Thoracic aorta (tissue), 2 donors: ENCODE data around the gene ARHGAP6. TPM values are rescaled to one million over a fixed set of nuclear protein-coding genes. Genes with fewer than 3 reads are reported as not detected.

Experiments
- ATAC-seq: fragments of 150-250 bp; one replicate; pipeline ENCODE4 v1.8.0; 2017; ENCODE audit warnings: low read depth; ENCODE audit not compliant: insufficient number of reproducible peaks, low FRiP score
- DNase-seq: peaks from one replicate; pipeline ENCODE4 v3.0.0-alpha.2; 2020; ENCODE audit warnings: low spot score
- H3K27ac ChIP-seq, 2 donors: fragments of 200-600 bp; sonication (generic); 1 replicate in 1 of 2; 2 replicates in 1 of 2; pipeline ENCODE4 v1.5.1; 2016; ENCODE audit warnings: mild to moderate bottlenecking in 2 of 2, moderate library complexity in 2 of 2
- H3K27me3 ChIP-seq: fragments of 200-600 bp; sonication (generic); replicated peaks from 2 replicates; pipeline ENCODE4 v1.6.0; 2016; ENCODE audit warnings: mild to moderate bottlenecking; ENCODE audit not compliant: insufficient read depth
- H3K36me3 ChIP-seq: fragments of 200-600 bp; sonication (generic); one replicate; pipeline ENCODE4 v1.5.1; 2016
- H3K4me1 ChIP-seq, 2 donors: fragments of 200-600 bp; sonication (generic); 1 replicate in 1 of 2; 2 replicates in 1 of 2; pipeline versions ENCODE4 v1.5.1 to v1.6.0; 2016; ENCODE audit warnings: low read depth in 2 of 2, mild to moderate bottlenecking in 1 of 2; ENCODE audit not compliant: control insufficient read depth in 1 of 2
- H3K4me3 ChIP-seq: fragments of 200-600 bp; sonication (generic); 2 replicates; pipeline ENCODE4 v1.5.1; 2016; ENCODE audit warnings: mild to moderate bottlenecking
- H3K9me3 ChIP-seq: fragments of 200-600 bp; sonication (generic); 2 replicates; pipeline ENCODE4 v1.5.1; 2016
- total RNA-seq, 2 donors: library from RNA; depleted of rRNA; stranded (reverse); fragments of >200 nt; gene quantifications; one replicate each; pipeline versions ENCODE4 v1.1.0 to v1.2.3, GENCODE V29; 2016
- TF ChIP-seq, protein P1 (sequence below): fragments of 200-600 bp; sonication (generic); IDR thresholded peaks from one replicate; pipeline ENCODE4 v1.5.1; 2019; ENCODE audit warnings: antibody characterized with exemption

ARHGAP6 gene
- total RNA-seq, 2 donors from 2014 or later, result 14.6 to 22.3 TPM

DNA sequence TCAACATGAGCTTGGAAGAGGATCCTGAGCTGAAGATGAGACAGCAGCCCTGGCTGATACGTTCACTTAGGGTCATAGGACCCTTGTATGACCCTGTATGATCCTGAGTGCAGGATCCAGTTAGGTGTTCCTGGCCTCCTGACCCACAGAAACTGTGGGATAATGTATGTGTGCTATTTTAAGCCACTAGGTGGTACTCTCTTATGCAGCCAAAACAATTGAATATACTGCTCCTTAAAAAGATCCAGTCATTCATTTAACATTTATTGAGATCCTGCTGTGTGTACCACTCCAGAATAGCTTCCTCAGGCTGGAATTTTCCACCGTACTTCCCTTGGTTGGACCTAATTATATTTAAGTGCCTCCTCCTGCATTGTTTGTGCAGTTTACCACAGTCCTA lies 205.4 kb downstream of the ARHGAP6 start:
- no peaks in the 10 kb centered on the region for H3K27me3 ChIP-seq
- peaks cover 6 to 20% of the 10 kb centered on the region in 2 donors for H3K4me1 ChIP-seq
- H3K36me3 ChIP-seq, result no peaks in the 10 kb centered on the region
- no peak overlapping the region for H3K27ac ChIP-seq
- no peak overlapping the region for H3K4me3 ChIP-seq
- no peak for ATAC-seq
- DNase-seq, result no peak
- H3K9me3 ChIP-seq, result no peaks in the 10 kb centered on the region
- TF ChIP-seq, protein P1, sequence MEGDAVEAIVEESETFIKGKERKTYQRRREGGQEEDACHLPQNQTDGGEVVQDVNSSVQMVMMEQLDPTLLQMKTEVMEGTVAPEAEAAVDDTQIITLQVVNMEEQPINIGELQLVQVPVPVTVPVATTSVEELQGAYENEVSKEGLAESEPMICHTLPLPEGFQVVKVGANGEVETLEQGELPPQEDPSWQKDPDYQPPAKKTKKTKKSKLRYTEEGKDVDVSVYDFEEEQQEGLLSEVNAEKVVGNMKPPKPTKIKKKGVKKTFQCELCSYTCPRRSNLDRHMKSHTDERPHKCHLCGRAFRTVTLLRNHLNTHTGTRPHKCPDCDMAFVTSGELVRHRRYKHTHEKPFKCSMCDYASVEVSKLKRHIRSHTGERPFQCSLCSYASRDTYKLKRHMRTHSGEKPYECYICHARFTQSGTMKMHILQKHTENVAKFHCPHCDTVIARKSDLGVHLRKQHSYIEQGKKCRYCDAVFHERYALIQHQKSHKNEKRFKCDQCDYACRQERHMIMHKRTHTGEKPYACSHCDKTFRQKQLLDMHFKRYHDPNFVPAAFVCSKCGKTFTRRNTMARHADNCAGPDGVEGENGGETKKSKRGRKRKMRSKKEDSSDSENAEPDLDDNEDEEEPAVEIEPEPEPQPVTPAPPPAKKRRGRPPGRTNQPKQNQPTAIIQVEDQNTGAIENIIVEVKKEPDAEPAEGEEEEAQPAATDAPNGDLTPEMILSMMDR, result no peak

DNA sequence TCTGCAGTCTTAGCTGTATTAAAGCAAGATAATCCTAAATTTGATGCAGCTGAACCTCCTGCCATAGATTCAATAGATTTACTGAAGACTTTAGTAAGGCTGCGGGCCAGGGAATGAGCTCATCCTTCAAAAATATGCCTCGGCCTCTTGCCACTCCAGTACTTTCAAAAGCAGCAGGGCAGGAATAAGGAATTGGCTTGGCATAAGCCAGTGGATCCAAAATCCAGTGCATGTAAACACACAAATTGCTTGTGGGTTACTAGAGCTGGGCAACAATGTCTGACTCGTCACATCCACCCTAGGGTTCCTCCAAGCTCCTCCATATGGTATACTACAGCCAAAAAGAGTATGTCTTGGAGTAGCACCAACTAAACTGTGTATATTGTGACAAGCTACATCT lies 207.6 kb downstream of the ARHGAP6 start:
- peaks cover 6 to 20% of the 10 kb centered on the region in 2 donors for H3K4me1 ChIP-seq
- peak overlapping the region in 1 of 2 donors; percentile 35 for H3K27ac ChIP-seq
- no peaks in the 10 kb centered on the region for H3K36me3 ChIP-seq
- H3K9me3 ChIP-seq, result no peaks in the 10 kb centered on the region
- no peaks in the 10 kb centered on the region for H3K27me3 ChIP-seq
- TF ChIP-seq, protein P1, result no peak
- no peak overlapping the region for H3K4me3 ChIP-seq
- ATAC-seq, result peak; percentile 69
- DNase-seq, result no peak

DNA sequence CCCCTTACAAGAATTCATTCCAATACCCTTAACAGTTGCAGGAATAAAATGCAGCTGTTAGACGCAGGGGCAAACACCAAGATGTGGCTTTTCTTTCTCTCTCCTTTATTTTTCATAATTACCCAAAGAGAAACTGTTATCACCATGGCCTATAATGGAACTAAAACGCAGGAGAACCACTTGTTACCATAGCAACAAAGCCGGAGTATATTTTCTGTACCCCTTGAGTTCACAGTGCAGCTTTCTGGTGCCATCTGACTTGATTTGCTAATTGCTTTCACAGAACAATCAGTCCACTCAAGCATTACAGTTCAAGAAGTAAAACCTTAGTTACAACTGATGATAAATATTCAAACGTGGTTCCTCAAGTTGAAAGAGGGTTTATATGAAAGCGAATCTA lies 214.6 kb downstream of the ARHGAP6 start:
- DNase-seq, result no peak
- TF ChIP-seq, protein P1, result no peak
- H3K27me3 ChIP-seq, result no peaks in the 10 kb centered on the region
- no peaks in the 10 kb centered on the region for H3K9me3 ChIP-seq
- no peak for ATAC-seq
- H3K36me3 ChIP-seq, result no peaks in the 10 kb centered on the region
- no peak overlapping the region for H3K4me3 ChIP-seq
- no peak overlapping the region for H3K27ac ChIP-seq
- H3K4me1 ChIP-seq, result peaks cover 0 to 27% of the 10 kb centered on the region in 2 donors

DNA sequence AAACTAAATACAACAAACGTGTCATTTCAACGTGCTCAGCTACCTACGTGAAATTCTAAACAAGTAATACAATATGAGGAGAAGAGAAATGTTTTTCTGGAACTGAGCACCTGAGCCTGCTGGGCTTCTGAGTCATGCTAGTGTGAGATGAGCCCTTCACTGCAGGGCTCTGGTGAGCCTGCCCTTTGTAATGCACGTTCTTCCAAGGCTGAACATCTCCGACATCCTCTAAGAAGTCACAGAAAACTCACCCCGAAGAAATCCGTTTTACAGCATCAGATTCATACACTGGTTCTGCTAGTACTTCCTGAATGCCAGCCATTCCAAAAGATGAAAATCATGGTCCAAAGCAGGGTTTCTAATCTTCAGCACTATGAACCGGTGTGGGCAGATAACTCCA lies 215.4 kb downstream of the ARHGAP6 start:
- Histone ChIP-seq H3K4me1 (peaks cover 7 to 35% of the 10 kb centered on the region in 2 donors), H3K27me3 (no peaks in the 10 kb centered on the region), H3K36me3 (no peaks in the 10 kb centered on the region), H3K9me3 (no peaks in the 10 kb centered on the region), H3K27ac (no peak overlapping the region), H3K4me3 (no peak overlapping the region)
- TF ChIP-seq, protein P1, result no peak
- ATAC-seq (no peak), DNase-seq (no peak)

DNA sequence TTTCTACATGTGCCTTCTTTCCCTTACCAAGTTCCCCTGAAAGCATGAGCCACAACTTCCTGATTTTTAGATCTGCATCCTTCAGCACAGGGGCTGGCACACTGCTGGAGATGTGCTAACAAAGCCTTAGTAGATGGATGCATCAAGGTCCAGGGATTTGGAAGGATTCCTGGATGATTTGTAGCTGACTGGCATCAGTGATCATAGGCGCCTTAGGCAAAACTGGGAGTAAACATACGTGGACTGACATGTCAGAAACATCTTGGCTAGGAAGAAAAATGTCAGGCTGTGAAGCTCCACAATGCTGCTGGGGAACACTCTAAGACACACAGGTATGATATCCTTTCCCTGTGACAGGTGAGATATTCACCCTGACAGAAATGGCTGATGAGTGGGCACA lies 216.1 kb downstream of the ARHGAP6 start:
- ATAC-seq, result no peak
- DNase-seq, result no peak

More for the DNA sequence above, 216.1 kb downstream of the ARHGAP6 start:
- no peaks in the 10 kb centered on the region for H3K27me3 ChIP-seq
- no peak overlapping the region for H3K27ac ChIP-seq
- no peaks in the 10 kb centered on the region for H3K36me3 ChIP-seq
- no peak overlapping the region for H3K4me3 ChIP-seq
- no peaks in the 10 kb centered on the region for H3K9me3 ChIP-seq
- peaks cover 9 to 41% of the 10 kb centered on the region in 2 donors for H3K4me1 ChIP-seq
- TF ChIP-seq, protein P1, result no peak
